Calu3 (cell line): ENCODE results near the gene LGALS8. TPM values are rescaled to one million over a fixed set of nuclear protein-coding genes. Genes with fewer than 3 reads are reported as not detected.

Experiments used
- BruUV-seq: library from RNA; stranded (reverse); fragments of 400-500 nt; replicated peaks from 2 replicates; lab custom pipeline; 2021; lab: Mats Ljungman, UMichigan
- CTCF ChIA-PET: fragments of 300-600 bp; sonication (Branson Sonifier 250); formaldehyde crosslinking; loops from one replicate; lab custom pipeline; 2022; ENCODE audit warnings: antibody characterized with exemption; lab: Charles Lee
- DNase-seq: peaks from one replicate; pipeline ENCODE4 v3.0.0; 2022
- H3K27ac Mint-ChIP-seq: one replicate; pipeline ENCODE4 v1.8.0; 2022; ENCODE audit warnings: mixed read lengths; ENCODE audit not compliant: unreplicated experiment
- H3K27me3 Mint-ChIP-seq: one replicate; pipeline ENCODE4 v1.8.0; 2022; ENCODE audit warnings: mixed read lengths; ENCODE audit not compliant: unreplicated experiment
- H3K36me3 Mint-ChIP-seq: one replicate; pipeline ENCODE4 v1.8.0; 2022; ENCODE audit warnings: mild to moderate bottlenecking, moderate library complexity, mixed read lengths; ENCODE audit not compliant: insufficient read depth, unreplicated experiment
- H3K4me1 Mint-ChIP-seq: one replicate; pipeline ENCODE4 v1.8.0; 2022; ENCODE audit warnings: mild to moderate bottlenecking, low read depth, mixed read lengths; ENCODE audit not compliant: unreplicated experiment
- H3K4me3 Mint-ChIP-seq: one replicate; pipeline ENCODE4 v1.8.0; 2022; ENCODE audit warnings: mild to moderate bottlenecking, low read depth, moderate library complexity, mixed read lengths; ENCODE audit not compliant: unreplicated experiment
- H3K9me3 Mint-ChIP-seq: one replicate; pipeline ENCODE4 v1.8.0; 2022; ENCODE audit warnings: low read depth, mixed read lengths; ENCODE audit not compliant: unreplicated experiment
- CTCF ChIP-seq: fragments of 200-600 bp; IDR thresholded peaks from one replicate; pipeline ENCODE4 v1.8.0; 2022; ENCODE audit warnings: antibody characterized with exemption; ENCODE audit not compliant: unreplicated experiment
- intact Hi-C: fragments of 100-400 bp; cut with micrococcal nuclease; formaldehyde crosslinking; loops from one replicate; pipeline ENCODE4 v1.10.0; 2022; ENCODE audit not compliant: unreplicated experiment
- total RNA-seq: library from RNA; stranded (reverse); gene quantifications from 2 replicates; pipeline ENCODE4 v1.2.3, GENCODE V29; 2022

The LGALS8 gene
- total RNA-seq, 1 experiment from 2014 or later, result 46.5 TPM

DNA sequence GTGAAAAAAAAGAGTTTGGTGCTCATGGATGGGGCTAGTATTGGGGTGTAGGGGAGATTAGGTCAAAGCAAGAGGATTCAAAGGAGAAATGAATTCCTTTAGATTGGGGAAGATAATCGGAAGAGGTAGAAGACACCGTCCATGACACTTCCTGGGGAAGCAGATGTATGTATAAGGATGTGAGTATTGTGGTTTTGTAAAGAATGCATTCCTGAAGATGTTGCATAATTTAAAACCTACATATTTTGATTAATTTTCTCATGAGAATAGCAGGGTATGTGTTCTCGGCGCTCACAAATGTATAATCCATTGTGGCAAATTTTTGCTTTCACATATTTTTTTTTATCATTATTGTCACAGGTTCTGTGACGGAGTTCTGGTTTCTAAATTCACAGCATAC is 5.5 kb upstream of the LGALS8 start:
- no TSS peak for BruUV-seq
- intact Hi-C loops, result no loop called here
- Mint-ChIP-seq H3K27me3 (no peaks in the 10 kb centered on the region), H3K4me3 (no peak overlapping the region), H3K9me3 (no peaks in the 10 kb centered on the region), H3K27ac (no peak overlapping the region), H3K4me1 (peaks cover 29% of the 10 kb centered on the region), H3K36me3 (peaks cover 2% of the 10 kb centered on the region)
- CTCF ChIA-PET, result interaction anchor here (0.6 to 2.6 kb wide), 2 partner anchors 15 to 559 kb away, joined by 4 to 9 read pairs; no protein-coding TSS in a partner anchor
- DNase-seq, result no peak
- no peak for TF ChIP-seq CTCF

DNA sequence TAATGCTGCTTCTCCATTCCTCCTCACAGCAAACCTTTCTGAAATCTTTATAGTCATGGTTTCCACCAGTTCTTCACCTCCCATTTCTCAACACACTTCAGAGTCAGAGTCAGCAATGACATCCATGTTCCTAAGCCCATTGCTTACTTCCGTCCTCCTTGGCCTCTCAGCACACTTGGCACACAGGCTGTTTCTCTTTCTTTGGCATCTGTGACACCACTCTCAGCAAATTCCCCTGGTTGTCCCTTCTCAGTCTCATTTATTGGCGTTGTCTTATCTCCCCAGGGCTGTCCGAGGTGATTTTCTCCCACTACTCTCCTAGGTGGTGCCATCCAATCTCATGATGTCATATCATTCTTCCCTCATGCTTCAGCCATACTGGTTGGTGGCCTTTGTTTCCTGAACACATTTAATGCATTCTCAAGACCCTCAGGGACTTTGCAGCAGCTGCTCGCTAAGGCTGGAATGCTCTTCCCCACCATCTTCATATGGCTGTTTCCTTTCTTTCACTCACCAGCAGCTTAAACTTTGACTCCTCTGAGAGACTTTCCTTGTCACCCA is 3.3 kb upstream of the LGALS8 start:
- Mint-ChIP-seq H3K4me3 (no peak overlapping the region), H3K9me3 (no peaks in the 10 kb centered on the region), H3K27me3 (no peaks in the 10 kb centered on the region), H3K4me1 (peaks cover 24% of the 10 kb centered on the region), H3K27ac (no peak overlapping the region), H3K36me3 (peaks cover 19% of the 10 kb centered on the region)
- no peak for TF ChIP-seq CTCF
- no TSS peak for BruUV-seq
- CTCF ChIA-PET, result no interaction called here
- no peak for DNase-seq
- intact Hi-C loops, result loop anchor here (5.0 kb wide), 1 partner anchor 128 kb away; the partner anchor contains the start of gene EDARADD

GRCh38 chr1:236522937-236523703 is 662 bp upstream of the LGALS8 start:
- Mint-ChIP-seq H3K27me3 (no peaks in the 10 kb centered on the region), H3K4me3 (peak overlapping the region; percentile 93), H3K27ac (peak overlapping the region; percentile 41), H3K9me3 (no peaks in the 10 kb centered on the region), H3K36me3 (peaks cover 24% of the 10 kb centered on the region), H3K4me1 (peaks cover 4% of the 10 kb centered on the region)
- TF ChIP-seq CTCF, result no peak
- CTCF ChIA-PET, result interaction anchor here (0.5 kb wide), 1 partner anchor 271 kb away, joined by 3 read pairs; no protein-coding TSS in a partner anchor
- intact Hi-C loops, result loop anchor here (5.0 kb wide), 1 partner anchor 131 kb away; the partner anchor contains the start of gene EDARADD
- peak; percentile 38 for DNase-seq
- TSS peak; percentile 40 for BruUV-seq

DNA sequence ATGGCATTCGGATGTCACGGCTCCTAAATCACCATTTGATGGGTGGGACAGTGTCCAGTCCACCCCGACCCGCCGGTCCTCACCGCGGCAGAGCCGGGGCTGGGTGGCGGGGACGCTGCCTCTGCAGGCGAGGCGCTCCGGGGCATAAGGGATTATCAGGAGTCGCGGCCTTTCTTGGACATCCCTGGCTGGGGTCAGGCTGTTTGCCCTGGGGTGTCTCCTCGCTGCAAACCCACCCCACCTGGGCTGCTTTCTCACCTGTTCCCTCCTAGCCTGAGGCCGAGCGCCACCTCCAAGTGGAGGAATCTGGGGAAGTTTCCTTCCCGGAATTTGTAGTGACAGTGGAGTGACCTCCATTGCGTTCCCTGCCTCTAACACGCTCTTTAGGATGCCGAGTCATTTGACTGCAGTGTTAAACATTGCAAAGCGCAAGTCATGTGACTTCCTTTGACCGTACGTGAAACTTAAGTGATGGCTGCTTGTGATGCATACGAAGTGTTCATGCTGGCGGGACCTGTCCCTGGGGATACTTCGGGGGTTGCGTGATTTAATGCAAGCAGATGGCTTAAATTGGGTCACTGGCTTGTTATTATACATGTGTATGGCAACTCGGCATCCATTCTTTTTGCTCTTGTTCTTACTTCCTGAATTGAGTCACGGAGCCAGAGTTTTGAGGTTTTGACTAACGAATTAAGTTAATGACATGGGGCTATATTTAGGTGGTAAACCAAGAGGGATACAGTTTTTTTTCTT is 536 bp downstream of the LGALS8 start:
- intact Hi-C loops, result loop anchor here (5.0 kb wide), 1 partner anchor 132 kb away; the partner anchor contains the start of gene EDARADD
- H3K4me1 Mint-ChIP-seq, result no peaks in the 10 kb centered on the region
- H3K36me3 Mint-ChIP-seq, result peaks cover 24% of the 10 kb centered on the region
- TF ChIP-seq CTCF, result no peak
- BruUV-seq, result no TSS peak
- H3K9me3 Mint-ChIP-seq, result no peaks in the 10 kb centered on the region
- H3K27ac Mint-ChIP-seq, result peak overlapping the region; percentile 92
- DNase-seq, result peak; percentile 42
- CTCF ChIA-PET, result interaction anchor here (0.6 kb wide), 1 partner anchor 1192 kb away, joined by 3 read pairs; no protein-coding TSS in a partner anchor
- peak overlapping the region; percentile 93 for H3K4me3 Mint-ChIP-seq
- no peaks in the 10 kb centered on the region for H3K27me3 Mint-ChIP-seq
